Left renal cortex interstitium (tissue), 4 donors: Measurements from ENCODE around the gene ST3GAL3. TPM values are rescaled to one million over a fixed set of nuclear protein-coding genes. Genes with fewer than 3 reads are reported as not detected.

ENCODE experiments used
- DNase-seq, 4 donors: peaks; one replicate each; pipeline ENCODE4 v3.0.0-alpha.2; 2013; ENCODE audit warnings: low read depth in 4 of 4, low spot score in 2 of 4, missing footprints in 1 of 4
- polyA plus RNA-seq, 4 donors: library from polyadenylated mRNA; unstranded; fragments of 120-200 nt; gene quantifications; one replicate each; pipeline ENCODE4 v1.2.1, GENCODE V29; 2013; ENCODE audit not compliant: insufficient read length in 4 of 4

Gene ST3GAL3
- polyA plus RNA-seq, 4 donors = 21.3 to 25.0 (median 23.2) TPM

DNA sequence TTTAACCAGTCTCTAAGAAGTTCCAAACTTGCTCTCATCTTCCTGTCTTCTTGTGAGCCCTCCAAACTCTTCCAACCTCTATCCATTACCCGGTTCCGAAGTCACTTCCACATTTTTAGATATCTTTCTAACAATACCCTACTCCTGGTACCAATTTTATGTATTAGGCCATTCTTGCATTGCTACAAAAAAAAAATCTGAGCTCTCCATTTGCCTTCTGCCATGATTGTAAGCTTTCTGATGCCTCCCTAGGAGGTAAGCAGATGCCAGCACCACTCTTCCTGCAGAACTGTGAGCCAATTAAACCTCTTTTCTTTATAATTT lies 134.8 kb downstream of the ST3GAL3 start:
- DNase-seq = no peak

DNA sequence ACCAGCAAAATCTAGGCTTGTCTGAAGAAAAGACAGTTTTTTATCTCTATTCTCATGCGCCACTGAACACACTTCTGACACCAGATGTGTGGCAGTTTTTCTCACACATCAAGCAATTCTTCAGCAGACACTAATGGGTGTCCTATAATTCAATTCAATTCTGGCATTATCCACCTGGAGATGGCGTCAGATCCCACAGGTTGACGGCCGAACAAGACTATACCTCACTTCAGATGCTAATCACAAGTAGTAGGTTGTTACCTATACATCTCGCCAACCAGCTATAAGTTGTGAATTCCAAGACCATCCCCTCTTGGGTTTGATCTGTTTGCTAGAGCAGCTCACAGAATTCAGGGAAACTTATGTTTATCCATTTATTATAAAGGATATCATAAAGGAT lies 136.3 kb downstream of the ST3GAL3 start:
- no peak for DNase-seq

DNA sequence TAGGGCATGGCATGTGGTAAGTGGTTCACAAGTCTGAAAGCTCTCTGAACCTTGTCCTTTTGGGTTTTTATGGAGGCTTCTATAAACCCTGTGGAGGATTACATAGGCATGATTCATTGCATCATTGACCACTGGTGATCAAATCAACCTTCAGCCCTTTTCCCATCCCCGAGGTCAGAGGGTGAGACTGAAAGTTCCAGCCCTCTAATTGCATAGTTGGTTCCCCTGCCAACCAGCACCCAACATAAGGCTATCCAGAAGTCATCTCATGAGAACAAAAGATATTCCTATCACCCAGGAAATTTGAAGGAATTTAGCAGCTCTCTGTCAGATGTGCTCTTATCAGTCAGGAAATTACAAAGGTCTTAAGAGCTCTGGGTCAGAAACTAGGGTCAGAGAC lies 136.8 kb downstream of the ST3GAL3 start:
- no peak for DNase-seq

DNA sequence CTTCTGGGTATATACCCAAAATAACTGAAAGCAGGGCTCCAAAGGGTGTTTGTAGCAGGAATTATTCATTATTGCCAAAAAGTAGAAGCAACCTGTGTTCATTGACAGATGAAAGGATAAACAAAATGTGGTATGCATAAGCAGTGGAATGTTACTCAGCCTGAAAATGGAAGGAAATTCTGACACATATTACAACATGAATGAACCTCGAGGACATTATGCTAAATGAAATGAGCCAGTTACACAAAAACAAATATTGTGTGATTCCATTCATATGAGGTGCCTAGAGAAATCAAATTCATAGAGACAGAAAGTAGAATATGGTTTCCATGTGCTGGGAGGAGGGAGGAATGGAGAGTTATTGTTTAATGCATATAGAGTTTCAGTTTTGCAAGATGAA lies 140.0 kb downstream of the ST3GAL3 start:
- DNase-seq = no peak

DNA sequence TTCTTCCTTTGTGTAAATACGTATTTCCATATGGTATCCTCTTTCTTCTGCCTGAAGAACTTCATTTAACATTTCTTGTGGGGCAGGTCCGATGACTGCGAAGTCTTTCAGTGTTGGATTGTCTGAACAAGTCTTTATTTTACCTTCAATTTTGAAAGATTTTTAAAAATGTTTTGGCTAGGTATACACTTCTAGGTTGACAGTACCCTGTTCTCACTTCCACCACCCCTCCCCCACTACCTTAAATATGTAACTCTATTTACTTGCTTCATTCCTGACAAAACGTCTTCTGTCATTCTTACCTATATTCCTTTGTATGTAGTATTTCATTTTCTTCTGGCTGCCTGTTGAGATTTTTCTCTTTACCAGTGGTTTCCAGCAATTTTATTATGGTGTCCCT lies 140.5 kb downstream of the ST3GAL3 start:
- DNase-seq = no peak

DNA sequence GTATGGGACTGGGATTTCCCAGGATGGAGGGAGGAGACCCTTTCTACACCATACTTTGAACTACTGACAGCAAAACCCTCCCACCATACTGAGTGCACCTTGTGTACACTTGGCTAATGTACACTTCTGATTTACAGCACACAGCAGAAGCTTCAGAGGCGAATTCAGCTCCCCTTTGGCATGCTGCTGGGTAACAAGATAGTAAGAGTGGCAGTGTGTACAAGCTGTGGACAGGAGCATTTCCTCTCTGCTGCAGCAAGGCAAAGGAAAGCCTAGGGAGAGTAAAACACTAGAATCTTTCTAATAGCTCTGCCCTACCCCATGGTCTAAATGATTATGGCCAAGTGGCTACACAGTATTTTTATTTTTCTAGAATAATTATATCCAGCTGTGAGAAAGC lies 142.3 kb downstream of the ST3GAL3 start:
- no peak for DNase-seq

DNA sequence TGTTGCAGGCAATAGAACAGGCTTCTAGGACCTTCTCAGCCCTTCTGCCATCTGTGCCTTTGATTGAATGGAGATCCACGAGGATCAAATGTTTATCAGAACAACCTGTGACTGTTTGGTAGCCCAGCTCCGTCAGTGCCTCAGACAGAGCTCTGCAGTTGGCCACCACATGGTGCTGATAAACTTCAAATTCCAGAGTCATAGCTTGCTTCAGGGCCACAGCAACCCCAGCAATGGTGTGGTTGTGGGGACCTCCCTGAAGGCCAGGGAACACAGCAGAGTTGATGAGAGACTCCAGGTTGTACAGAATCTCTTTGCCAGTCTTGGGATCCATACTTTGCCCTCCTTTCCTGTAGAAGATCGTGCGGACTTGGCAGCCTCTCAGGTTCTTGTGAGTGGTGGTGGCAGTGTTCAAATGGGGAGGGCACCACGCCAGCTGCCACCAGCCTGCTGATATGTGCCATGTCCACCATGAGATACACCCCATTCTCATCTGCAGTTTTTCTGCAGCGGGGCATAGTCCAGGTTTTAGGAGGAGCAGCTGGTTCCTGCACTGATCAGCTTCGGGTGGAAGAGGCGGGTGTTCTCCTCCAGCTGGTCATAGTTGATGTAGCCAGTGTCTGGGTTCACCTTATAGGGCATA lies 143.4 kb downstream of the ST3GAL3 start:
- DNase-seq = no peak

DNA sequence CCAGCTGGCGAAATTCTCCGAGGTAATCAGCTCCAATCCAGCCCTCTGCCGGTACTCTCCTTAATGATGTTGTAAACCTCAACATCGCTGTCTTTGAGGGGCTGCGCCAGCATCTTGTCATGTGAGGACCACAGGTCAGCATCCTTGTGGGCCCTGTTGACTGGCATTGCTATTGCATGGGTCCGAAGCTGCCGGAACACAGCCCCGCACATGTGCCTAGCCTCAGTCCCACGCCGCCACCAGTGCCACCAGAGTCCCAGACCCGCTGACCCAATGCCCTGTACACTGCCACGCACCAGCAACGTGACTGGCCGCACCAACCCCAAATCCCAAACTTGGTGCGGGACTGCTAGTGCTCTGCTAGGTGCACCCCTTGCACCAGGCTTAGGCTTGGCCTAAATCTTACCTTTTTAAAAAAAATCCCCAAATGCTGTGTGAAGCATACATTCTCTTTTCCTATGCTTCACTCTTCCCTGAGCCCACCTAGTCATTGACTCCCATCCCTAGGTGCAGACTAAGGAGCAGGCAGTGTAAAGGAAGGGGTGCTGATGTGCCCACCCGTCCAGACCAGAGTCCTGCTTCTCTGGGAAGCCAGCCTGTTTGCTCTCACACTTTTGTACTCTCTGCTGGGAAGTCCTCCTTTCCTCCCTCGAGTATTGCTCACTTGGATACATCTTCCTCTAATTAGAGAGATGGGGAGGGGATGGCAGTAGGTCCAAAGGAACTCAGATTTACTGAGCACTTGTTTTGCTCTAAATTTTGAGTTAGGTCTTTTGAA lies 144.4 kb downstream of the ST3GAL3 start:
- no peak for DNase-seq

DNA sequence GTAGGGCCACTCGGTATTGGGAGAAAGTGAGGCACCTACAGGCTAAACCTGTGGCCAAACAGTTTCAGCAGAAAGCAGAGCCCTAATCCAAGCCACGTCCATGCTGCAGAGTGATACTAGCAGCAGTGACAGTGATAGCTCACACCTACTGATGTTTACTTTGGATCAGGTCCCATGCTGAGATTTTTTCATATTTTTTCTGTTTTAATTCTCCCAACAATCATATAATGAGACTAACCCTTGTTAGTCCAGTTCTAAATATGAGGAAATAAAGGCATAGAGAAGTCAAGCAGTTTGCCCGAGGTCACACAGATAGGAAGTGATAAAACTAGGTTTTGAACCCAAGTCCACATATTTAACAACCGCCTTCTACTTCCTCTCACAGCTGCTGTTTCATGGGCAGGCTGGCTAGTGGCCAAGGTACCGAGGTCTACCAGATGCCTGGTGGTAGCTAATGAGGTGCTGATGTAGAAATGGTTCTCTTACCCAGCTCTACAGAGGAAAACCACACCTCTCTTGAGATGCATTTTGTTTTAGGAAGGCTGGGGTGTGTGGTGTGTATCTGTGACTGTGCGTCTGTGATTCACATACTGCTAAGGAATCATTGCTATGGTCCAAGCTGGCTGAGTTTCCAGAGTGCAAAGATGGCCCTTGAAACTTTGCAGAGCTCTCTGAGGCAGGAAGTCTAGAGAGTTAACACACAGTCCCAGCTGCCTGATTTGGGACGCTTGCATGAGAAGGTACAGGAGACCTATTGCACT lies 146.0 kb downstream of the ST3GAL3 start:
- no peak for DNase-seq

DNA sequence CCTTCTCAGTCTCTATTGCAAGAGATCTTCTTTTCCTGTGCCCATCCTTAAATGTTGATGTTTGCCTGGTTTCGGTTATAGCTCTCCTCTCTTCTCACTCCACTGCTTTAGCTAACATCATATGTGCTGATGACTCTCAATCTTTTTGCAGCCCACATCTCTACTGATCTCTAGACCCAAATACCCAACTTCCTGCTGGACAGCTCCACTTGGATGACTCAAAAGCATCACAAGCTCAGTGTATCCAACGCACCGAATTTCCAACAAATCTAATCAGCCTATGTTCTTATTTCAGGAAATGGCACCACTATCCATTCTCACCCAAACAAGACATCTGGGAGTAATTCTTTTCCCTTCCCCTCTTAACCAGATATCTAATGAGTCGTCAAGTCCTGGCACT lies 147.1 kb downstream of the ST3GAL3 start:
- DNase-seq = no peak

DNA sequence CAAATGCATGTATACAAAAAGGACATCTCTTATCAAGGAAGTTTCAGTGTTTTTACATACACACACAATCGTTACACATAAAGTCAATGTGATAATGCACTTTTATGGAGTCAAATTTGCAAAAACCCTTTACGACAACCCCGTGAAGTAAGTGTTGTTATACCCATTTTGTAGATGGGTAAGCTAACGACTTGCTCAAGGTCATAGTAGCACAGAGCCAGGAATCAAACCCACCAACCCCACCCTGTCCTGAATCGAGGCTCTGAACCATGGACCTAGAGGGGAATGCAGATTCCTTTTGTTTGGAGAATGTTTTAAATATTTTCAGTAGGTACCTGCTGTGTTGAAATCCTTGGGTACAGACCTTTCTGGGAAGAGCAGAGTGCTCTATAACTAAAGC lies 148.9 kb downstream of the ST3GAL3 start:
- no peak for DNase-seq

DNA sequence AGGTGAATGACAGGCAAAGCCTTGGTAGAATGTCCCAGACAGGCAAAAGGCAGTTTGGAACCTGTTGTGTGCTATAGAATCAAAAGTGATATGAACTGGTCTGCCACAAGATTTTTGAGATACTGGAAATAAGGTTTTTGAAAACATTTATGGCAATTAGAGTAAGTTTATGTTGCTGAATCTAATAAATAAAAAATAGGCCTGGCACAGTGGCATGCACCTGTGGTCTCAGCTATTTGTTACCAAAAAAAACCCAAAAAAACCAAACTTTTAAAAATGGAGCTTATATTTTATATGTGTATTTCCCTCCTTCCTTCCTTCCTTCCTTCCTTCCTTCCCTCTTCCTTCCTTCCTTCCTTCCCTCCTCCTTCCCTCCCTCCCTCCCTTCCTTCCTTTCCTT lies 149.8 kb downstream of the ST3GAL3 start:
- no peak for DNase-seq

DNA sequence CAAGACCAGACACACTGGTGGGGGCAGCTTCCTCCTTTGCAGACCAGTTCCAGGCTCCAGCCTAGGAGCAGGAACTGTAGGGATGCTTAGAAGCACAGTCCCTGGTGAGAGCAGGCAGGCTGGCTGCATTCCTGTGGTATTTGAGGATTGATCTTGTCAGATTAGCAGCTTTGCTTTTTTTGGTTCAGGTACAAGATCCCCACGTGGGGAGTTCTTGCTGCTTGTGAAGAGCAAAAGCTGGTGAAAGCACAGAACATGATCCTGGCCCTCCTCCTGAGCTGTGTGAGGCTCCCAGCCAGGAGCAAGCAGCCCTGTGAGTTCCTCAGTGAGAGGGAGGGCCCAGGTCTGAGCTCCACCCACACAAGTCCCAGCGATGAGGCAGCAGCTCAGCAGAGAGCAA lies 151.0 kb downstream of the ST3GAL3 start:
- peak in 1 of 4 donors; percentile 20 for DNase-seq

DNA sequence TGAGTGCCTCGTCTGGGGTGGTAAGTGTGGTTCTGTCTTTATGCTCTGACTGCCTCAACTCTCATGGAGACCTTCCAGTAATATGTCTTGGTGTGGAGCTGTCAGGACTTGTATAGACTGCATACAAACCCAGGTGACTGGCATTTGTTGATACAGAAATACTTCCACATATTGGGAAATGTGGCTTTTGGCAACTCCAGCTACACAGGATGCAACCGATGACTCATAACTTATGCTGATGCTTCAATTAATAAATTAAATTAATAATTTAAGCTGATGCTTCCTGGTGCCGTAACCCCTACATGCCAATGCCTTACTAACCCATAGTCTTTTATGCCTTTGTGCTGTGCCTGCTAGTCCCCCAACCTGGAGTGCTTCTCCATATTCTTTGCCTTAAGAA lies 154.0 kb downstream of the ST3GAL3 start:
- DNase-seq = no peak

DNA sequence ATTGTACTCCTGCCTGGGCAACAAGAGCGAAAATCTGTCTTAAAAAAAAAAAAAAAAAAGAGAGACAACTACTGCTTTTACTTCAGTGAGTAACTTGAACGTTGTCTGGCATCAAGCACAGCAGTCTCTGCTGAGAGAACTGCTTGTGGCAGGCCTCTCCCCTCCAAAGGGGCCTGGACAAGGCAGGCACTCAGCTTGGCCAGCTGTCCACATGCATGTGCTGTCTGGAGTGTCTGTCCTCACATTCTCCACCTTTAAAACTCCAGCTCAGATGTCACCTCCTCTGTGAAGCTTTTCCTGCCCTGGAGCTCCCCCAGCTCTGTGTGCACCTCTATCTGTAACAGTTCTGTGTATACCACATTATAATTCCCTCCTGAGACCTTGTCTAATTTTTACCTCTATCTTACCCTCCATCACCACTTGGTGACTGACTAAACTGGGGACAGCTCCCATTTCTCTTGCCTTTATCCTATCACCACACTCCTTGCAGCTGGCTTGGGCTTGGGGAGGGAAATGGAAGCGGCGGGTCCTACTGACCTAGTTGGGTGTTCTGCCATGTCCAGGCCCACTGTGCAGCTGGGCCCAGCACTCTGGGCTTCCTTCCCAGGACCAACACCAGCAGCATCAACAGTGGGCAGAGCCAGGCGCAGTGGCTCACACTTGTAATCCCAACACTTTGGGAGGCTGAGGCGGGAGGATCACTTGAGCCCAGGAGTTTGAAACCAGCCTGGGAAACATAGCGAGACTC lies 154.8 kb downstream of the ST3GAL3 start:
- DNase-seq = no peak

DNA sequence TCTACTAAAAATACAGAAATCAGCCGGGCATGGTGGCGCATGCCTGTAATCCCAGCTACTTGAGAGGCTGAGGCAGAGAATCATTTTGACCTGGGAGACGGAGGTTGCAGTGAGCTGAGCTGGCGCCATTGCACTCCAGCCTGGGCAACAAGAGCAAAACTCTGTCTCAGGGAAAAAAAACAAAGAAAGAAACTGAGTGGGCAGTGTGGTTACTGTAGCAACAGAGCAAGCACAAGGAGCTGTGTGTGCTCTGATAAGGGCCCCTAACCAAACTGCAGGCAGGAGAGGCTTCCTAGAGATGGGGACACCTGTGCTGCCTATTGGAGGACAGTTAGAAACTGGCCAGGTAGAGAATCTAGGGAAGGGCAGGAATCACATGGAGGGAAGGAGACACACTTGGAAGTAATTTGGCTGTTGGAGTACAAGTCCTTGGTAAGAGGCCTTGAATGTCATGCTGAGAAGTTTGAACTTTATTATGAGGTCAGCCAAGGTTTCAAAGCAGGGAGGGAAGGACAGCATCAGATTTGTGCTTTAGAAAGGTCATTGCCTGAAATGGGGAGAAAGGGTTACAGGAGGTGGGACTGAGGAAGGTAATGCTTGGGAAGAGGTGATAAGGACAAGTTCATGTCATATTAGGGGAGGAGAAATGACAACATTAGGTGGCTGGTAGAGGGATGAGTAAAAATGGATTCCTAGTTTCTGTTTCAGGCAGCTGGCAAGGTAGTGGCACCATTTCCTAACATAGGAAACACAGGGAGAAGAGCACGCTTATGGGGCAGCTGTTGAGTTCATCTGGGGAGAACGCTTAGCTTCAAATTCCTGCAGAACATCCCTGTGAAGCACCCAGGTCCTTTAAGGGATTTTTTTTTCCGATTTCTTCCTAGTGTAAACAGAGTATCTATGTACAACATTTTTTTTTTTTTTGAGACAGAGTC lies 157.0 kb downstream of the ST3GAL3 start:
- no peak for DNase-seq

DNA sequence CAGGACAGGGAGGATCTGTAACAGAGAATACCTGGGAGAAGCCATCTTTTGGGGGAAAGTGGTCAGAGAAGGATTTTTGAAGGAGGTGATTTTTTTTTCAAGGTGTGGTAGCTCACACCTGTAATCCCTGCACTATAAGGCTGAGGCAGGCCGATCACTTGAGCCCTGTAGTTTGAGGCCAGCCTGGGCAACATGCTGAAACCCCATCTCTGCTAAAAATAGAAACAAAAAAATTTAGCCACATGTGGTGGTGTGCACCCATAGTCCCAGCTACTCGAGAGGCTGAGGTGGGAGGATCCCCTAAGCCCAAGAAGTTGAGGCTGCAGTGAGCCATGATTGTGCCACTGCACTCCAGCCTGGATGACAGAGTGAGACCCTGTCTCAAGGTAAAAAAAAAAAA lies 158.9 kb downstream of the ST3GAL3 start:
- DNase-seq = no peak

DNA sequence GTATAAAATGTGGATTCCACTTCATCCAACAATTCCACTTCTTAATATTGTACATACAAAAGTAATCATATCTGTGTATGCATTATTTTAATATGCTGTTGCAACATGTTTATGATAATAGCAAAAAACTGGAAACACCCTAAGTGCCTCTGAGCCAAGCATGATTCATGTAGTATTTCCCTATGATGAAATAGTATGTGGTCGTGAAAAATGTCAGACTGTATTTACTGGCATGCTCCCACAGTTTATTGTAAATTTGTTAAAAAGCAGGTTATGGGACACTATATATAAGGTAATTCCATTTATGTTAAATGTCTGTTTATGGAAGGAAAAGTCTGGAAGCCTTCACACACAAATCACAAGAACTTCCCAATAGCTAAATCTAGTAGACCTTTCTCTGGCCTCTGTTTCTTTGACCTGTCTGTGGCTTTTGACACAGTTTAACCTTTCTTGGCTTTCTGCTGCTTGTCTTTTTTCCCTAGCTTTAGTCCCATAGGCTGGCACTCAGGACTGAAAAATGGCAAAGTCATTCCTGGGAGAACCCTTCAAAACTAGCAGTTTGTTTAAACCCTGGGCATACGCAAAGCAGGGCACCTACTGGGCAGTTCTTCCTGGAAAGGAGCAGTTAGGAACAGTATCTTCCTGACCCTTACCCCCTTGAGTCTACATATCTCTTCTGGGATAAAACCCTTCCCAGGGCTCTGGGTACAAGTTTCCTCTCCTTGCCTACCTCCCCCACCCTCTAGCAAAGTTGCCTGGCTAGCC lies 160.8 kb downstream of the ST3GAL3 start:
- DNase-seq = no peak

DNA sequence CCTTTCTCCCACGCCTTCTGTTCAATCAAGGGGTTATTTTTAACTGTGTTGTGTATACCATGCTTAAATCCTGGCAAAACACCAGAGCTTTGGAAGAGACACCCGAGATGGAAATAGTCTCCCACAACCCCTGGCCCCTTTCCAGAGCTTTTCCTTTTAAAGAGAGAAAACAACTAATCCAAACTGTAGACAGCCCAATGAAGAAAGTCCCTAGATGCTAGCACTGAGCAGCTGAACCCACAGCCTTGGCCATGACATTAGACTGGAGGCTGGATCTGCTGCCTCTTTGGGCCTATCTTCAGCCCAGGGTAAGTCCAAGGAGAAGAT lies 161.4 kb downstream of the ST3GAL3 start:
- no peak for DNase-seq

DNA sequence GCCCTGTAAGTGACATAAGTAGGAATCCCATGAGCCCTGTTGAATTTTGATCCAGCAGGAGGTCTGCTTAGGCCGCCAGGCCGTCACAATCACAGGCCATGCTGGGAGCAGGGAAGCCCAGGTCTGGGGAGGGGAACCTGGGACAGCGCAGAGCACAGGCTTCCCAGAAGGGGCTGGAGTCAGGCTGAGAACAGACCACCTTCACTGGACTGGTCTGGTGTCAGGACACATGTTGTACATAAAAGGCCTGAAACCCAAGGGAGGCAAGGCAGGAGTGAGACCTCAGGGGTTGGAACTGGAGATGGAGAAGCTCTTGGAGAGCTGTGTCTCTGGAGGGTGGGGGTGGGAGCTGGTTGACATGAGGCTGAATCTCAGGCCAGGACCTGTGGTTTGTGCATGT lies 163.0 kb downstream of the ST3GAL3 start:
- no peak for DNase-seq
